ENCODE data around the gene TMEM18. TPM values are rescaled to one million over a fixed set of nuclear protein-coding genes. Genes with fewer than 3 reads are reported as not detected.

The TMEM18 gene
- total and polyA plus RNA-seq, 2 experiments from 2014 or later, result 15.0 to 41.9 TPM

GRCh38 chr2:647691-648231 lies 29.4 kb downstream of the TMEM18 start:
- H3K4me1 Mint-ChIP-seq, result no peaks in the 10 kb centered on the region; the same call in 2 of the 3 replicates
- H3K36me3 ChIP-seq (ENCODE audit: insufficient read depth), result no peaks in the 10 kb centered on the region
- no peak overlapping the region for H3K27ac ChIP-seq (ENCODE audit: low read depth)
- no peak overlapping the region for H2AFZ ChIP-seq
- DNase-seq (ENCODE audit: low spot score), result no peak
- H3K27me3 Mint-ChIP-seq (ENCODE audit: insufficient read depth, low read depth, poor library complexity), result peaks cover 3% of the 10 kb centered on the region
- H3K9me2 ChIP-seq (ENCODE audit: insufficient read depth), result no peaks in the 10 kb centered on the region
- H3K36me3 Mint-ChIP-seq (ENCODE audit: low read depth), result no peaks in the 10 kb centered on the region
- no peak overlapping the region for H3K4me2 ChIP-seq
- no peaks in the 10 kb centered on the region for H3K27me3 ChIP-seq (ENCODE audit: insufficient read depth)
- no peaks in the 10 kb centered on the region for H3F3A ChIP-seq (replicated peaks; ENCODE audit: low read depth)
- no peaks in the 10 kb centered on the region for H3K79me2 ChIP-seq (replicated peaks; ENCODE audit: insufficient read depth)
- H3K4me3 Mint-ChIP-seq, result no peak overlapping the region
- no peaks in the 10 kb centered on the region; the same call in 2 of the 3 replicates for H3K9me3 Mint-ChIP-seq
- no peak for ATAC-seq
- TF ChIP-seq CTCF (conservative IDR thresholded peaks at IDR 0.05; ENCODE audit: low read depth in 2 of 2) (no peak), ZNF331 (CRISPR knock-in tag; IDR thresholded peaks at IDR 0.05; ENCODE audit: low read depth) (no peak), STAT1 (IDR thresholded peaks at IDR 0.05; ENCODE audit: unreplicated experiment) (no peak), ZNF462 (CRISPR knock-in tag; IDR thresholded peaks at IDR 0.05) (no peak), CREB1 (CRISPR knock-in tag; IDR thresholded peaks at IDR 0.05; ENCODE audit: low read depth) (no peak), ETS1 (IDR thresholded peaks at IDR 0.05) (no peak), JUNB (IDR thresholded peaks at IDR 0.05; ENCODE audit: unreplicated experiment) (no peak), POLR2AphosphoS5 (IDR thresholded peaks at IDR 0.05; ENCODE audit: low read depth) (no peak), EZH2 (IDR thresholded peaks at IDR 0.05; ENCODE audit: low read depth, unreplicated experiment) (no peak), ZNF114 (CRISPR knock-in tag; IDR thresholded peaks at IDR 0.05) (no peak), REST (IDR thresholded peaks at IDR 0.05; ENCODE audit: unreplicated experiment) (no peak), EZH2phosphoT487 (IDR thresholded peaks at IDR 0.05; ENCODE audit: unreplicated experiment) (no peak), NANOG (IDR thresholded peaks at IDR 0.05; ENCODE audit: borderline replicate concordance) (no peak)
- no peak overlapping the region for H3K27ac Mint-ChIP-seq
- no peaks in the 10 kb centered on the region for H3K4me1 ChIP-seq (ENCODE audit: insufficient read depth)
- H3K4me3 ChIP-seq, result no peak overlapping the region
- H4K20me1 ChIP-seq (replicated peaks; ENCODE audit: insufficient read depth), result no peaks in the 10 kb centered on the region
